NCI-H2107 treated with DMSO at 0.1 percent for 48 hours (cell line): ENCODE results near the gene CDK17.
"Not testable (repeated sequence)": the region's sequence is repeated elsewhere in the genome, so short reads cannot be mapped to it uniquely, and the experiment has no call there.

Experiments
- DNase-seq: peaks from one replicate; lab custom pipeline; 2025; ENCODE audit not compliant: unreplicated experiment; lab: John Stamatoyannopoulos, UW

The CDK17 gene

GRCh38 chr12:96399919-96400630 is at the start of gene CDK17:
Gene CDK17 (minus strand): TSS chr12:96400439. CDS start chr12:96334836, 65,603 bp downstream.
- peak; percentile 62 for DNase-seq

- DNase-seq: no peak
Measured at GRCh38 chr12:96448300-96448699, 48.1 kb upstream of the CDK17 start.

- DNase-seq: no peak
Measured at GRCh38 chr12:96447256-96447655, 47.0 kb upstream of the CDK17 start.

- DNase-seq: no peak
Measured at GRCh38 chr12:96445691-96446583, 45.7 kb upstream of the CDK17 start.

GRCh38 chr12:96444399-96444798 is 44.2 kb upstream of the CDK17 start:
- no peak for DNase-seq

- no peak for DNase-seq
Measured at GRCh38 chr12:96442906-96443305, 42.7 kb upstream of the CDK17 start.

GRCh38 chr12:96441816-96442215 is 41.6 kb upstream of the CDK17 start:
- no peak for DNase-seq

- DNase-seq: no peak
Measured at GRCh38 chr12:96438330-96438729, 38.1 kb upstream of the CDK17 start.

- no peak for DNase-seq
Measured at GRCh38 chr12:96437171-96437445, 36.9 kb upstream of the CDK17 start.

- DNase-seq: no peak
Measured at GRCh38 chr12:96436366-96437170, 36.3 kb upstream of the CDK17 start.

GRCh38 chr12:96434107-96434506 is 33.9 kb upstream of the CDK17 start:
- no peak for DNase-seq

- not testable (repeated sequence) for DNase-seq
Measured at GRCh38 chr12:96432496-96433321, 32.5 kb upstream of the CDK17 start.

GRCh38 chr12:96431067-96431466 is 30.8 kb upstream of the CDK17 start:
- DNase-seq: no peak

- DNase-seq: no peak
Measured at GRCh38 chr12:96427269-96427729, 27.1 kb upstream of the CDK17 start.

GRCh38 chr12:96425951-96426350 is 25.7 kb upstream of the CDK17 start:
- no peak for DNase-seq

- no peak for DNase-seq
Measured at GRCh38 chr12:96425321-96425720, 25.1 kb upstream of the CDK17 start.

- no peak for DNase-seq
Measured at GRCh38 chr12:96424601-96425000, 24.4 kb upstream of the CDK17 start.

GRCh38 chr12:96422192-96422591 is 22.0 kb upstream of the CDK17 start:
- no peak for DNase-seq

- DNase-seq: no peak
Measured at GRCh38 chr12:96421014-96421413, 20.8 kb upstream of the CDK17 start.

GRCh38 chr12:96420277-96420835 is 20.1 kb upstream of the CDK17 start:
- DNase-seq: no peak
